Stomach smooth muscle (tissue), 2 donors: Measurements from ENCODE around the gene PTPN3.

Experiments
- H3K27ac ChIP-seq: one replicate; pipeline ENCODE4 v1.7.0; 2013; ENCODE audit warnings: mild to moderate bottlenecking, low read length, inconsistent platforms
- H3K27me3 ChIP-seq, 2 donors: one replicate each; pipeline ENCODE4 v1.7.0; 2013; ENCODE audit warnings: low read length in 2 of 2; ENCODE audit not compliant: insufficient read depth in 2 of 2, control insufficient read depth in 1 of 2
- H3K36me3 ChIP-seq, 2 donors: one replicate each; pipeline ENCODE4 v1.7.0; 2013; ENCODE audit warnings: low read length in 2 of 2; ENCODE audit not compliant: control insufficient read depth in 2 of 2, insufficient read depth in 2 of 2
- H3K4me1 ChIP-seq: one replicate; pipeline ENCODE4 v1.7.0; 2013; ENCODE audit warnings: low read length; ENCODE audit not compliant: control insufficient read depth, insufficient read depth
- H3K4me3 ChIP-seq, 2 donors: one replicate each; pipeline ENCODE4 v1.7.0; 2013; ENCODE audit warnings: low read length in 2 of 2
- H3K9ac ChIP-seq, 2 donors: one replicate each; pipeline ENCODE4 v1.7.0; 2013; ENCODE audit warnings: low read length in 2 of 2, mild to moderate bottlenecking in 1 of 2
- H3K9me3 ChIP-seq, 2 donors: one replicate each; pipeline ENCODE4 v1.7.0; 2013; ENCODE audit warnings: low read length in 2 of 2; ENCODE audit not compliant: control insufficient read depth in 2 of 2
- donor health status: healthy.
- donor health status: Pancreatic carcinoma.

The PTPN3 gene

GRCh38 chr9:109450346-109450745 is 47.8 kb downstream of the PTPN3 start:
- Histone ChIP-seq H3K27me3 (peaks cover 0 to 2% of the 10 kb centered on the region in 2 donors), H3K4me3 (no peak overlapping the region), H3K36me3 (no peaks in the 10 kb centered on the region), H3K27ac (no peak overlapping the region), H3K4me1 (no peaks in the 10 kb centered on the region), H3K9ac (no peak overlapping the region), H3K9me3 (no peaks in the 10 kb centered on the region)

- Histone ChIP-seq H3K9ac (no peak overlapping the region), H3K27me3 (peaks cover 0 to 2% of the 10 kb centered on the region in 2 donors), H3K4me3 (no peak overlapping the region), H3K9me3 (no peaks in the 10 kb centered on the region), H3K4me1 (no peaks in the 10 kb centered on the region), H3K27ac (no peak overlapping the region), H3K36me3 (no peaks in the 10 kb centered on the region)
These were observed 48.9 kb downstream of the PTPN3 start for GRCh38 chr9:109449036-109449798.

- peaks cover 0 to 2% of the 10 kb centered on the region in 2 donors for H3K27me3 ChIP-seq
- H3K9me3 ChIP-seq: no peaks in the 10 kb centered on the region
- no peak overlapping the region for H3K27ac ChIP-seq
- no peaks in the 10 kb centered on the region for H3K4me1 ChIP-seq
- no peak overlapping the region for H3K4me3 ChIP-seq
- no peak overlapping the region for H3K9ac ChIP-seq
- H3K36me3 ChIP-seq: no peaks in the 10 kb centered on the region
These were observed 49.9 kb downstream of the PTPN3 start for GRCh38 chr9:109448223-109448622.

GRCh38 chr9:109447329-109448076 is 50.6 kb downstream of the PTPN3 start:
- Histone ChIP-seq H3K4me3 (no peak overlapping the region), H3K36me3 (no peaks in the 10 kb centered on the region), H3K9me3 (no peaks in the 10 kb centered on the region), H3K27me3 (peaks cover 0 to 2% of the 10 kb centered on the region in 2 donors), H3K27ac (no peak overlapping the region), H3K4me1 (no peaks in the 10 kb centered on the region), H3K9ac (no peak overlapping the region)

- no peaks in the 10 kb centered on the region for H3K27me3 ChIP-seq
- H3K27ac ChIP-seq: no peak overlapping the region
- H3K4me1 ChIP-seq: peaks cover 7% of the 10 kb centered on the region
- no peaks in the 10 kb centered on the region for H3K9me3 ChIP-seq
- no peak overlapping the region for H3K4me3 ChIP-seq
- no peaks in the 10 kb centered on the region for H3K36me3 ChIP-seq
- H3K9ac ChIP-seq: no peak overlapping the region
These were observed 53.3 kb downstream of the PTPN3 start for GRCh38 chr9:109444771-109445320.

- Histone ChIP-seq H3K36me3 (no peaks in the 10 kb centered on the region), H3K4me3 (no peak overlapping the region), H3K4me1 (peaks cover 7% of the 10 kb centered on the region), H3K9me3 (no peaks in the 10 kb centered on the region), H3K27me3 (no peaks in the 10 kb centered on the region), H3K27ac (no peak overlapping the region), H3K9ac (no peak overlapping the region)
These were observed 55.4 kb downstream of the PTPN3 start for GRCh38 chr9:109442716-109443115.

GRCh38 chr9:109441296-109441695 is 56.8 kb downstream of the PTPN3 start:
- Histone ChIP-seq H3K4me1 (peaks cover 7% of the 10 kb centered on the region), H3K27ac (no peak overlapping the region), H3K36me3 (no peaks in the 10 kb centered on the region), H3K9me3 (no peaks in the 10 kb centered on the region), H3K9ac (no peak overlapping the region), H3K4me3 (no peak overlapping the region), H3K27me3 (no peaks in the 10 kb centered on the region)

- Histone ChIP-seq H3K4me1 (peaks cover 7% of the 10 kb centered on the region), H3K36me3 (no peaks in the 10 kb centered on the region), H3K27ac (no peak overlapping the region), H3K9me3 (no peaks in the 10 kb centered on the region), H3K4me3 (no peak overlapping the region), H3K27me3 (no peaks in the 10 kb centered on the region), H3K9ac (no peak overlapping the region)
These were observed 57.3 kb downstream of the PTPN3 start for GRCh38 chr9:109440797-109441287.

- Histone ChIP-seq H3K9ac (no peak overlapping the region), H3K9me3 (no peaks in the 10 kb centered on the region), H3K27ac (no peak overlapping the region), H3K36me3 (no peaks in the 10 kb centered on the region), H3K27me3 (no peaks in the 10 kb centered on the region), H3K4me1 (peaks cover 7% of the 10 kb centered on the region), H3K4me3 (no peak overlapping the region)
These were observed 58.0 kb downstream of the PTPN3 start for GRCh38 chr9:109440117-109440515.

- Histone ChIP-seq H3K36me3 (no peaks in the 10 kb centered on the region), H3K27me3 (no peaks in the 10 kb centered on the region), H3K4me1 (peaks cover 7% of the 10 kb centered on the region), H3K27ac (no peak overlapping the region), H3K9me3 (no peaks in the 10 kb centered on the region), H3K4me3 (no peak overlapping the region), H3K9ac (no peak overlapping the region)
These were observed 58.6 kb downstream of the PTPN3 start for GRCh38 chr9:109439378-109440116.
